NCI-H345 treated with DMSO at 0.1 percent for 48 hours (cell line): Measurements from ENCODE around the gene CTDNEP1.

Experiments used
- DNase-seq: peaks from one replicate; lab custom pipeline; 2025; ENCODE audit not compliant: unreplicated experiment; lab: John Stamatoyannopoulos, UW

The CTDNEP1 gene

GRCh38 chr17:7251661-7252175 is at the start of gene CTDNEP1:
Gene CTDNEP1, minus strand, starts transcription at chr17:7251734. Its CDS starts 438 bp downstream, at chr17:7251296.
- DNase-seq, result peak; percentile 88

DNA sequence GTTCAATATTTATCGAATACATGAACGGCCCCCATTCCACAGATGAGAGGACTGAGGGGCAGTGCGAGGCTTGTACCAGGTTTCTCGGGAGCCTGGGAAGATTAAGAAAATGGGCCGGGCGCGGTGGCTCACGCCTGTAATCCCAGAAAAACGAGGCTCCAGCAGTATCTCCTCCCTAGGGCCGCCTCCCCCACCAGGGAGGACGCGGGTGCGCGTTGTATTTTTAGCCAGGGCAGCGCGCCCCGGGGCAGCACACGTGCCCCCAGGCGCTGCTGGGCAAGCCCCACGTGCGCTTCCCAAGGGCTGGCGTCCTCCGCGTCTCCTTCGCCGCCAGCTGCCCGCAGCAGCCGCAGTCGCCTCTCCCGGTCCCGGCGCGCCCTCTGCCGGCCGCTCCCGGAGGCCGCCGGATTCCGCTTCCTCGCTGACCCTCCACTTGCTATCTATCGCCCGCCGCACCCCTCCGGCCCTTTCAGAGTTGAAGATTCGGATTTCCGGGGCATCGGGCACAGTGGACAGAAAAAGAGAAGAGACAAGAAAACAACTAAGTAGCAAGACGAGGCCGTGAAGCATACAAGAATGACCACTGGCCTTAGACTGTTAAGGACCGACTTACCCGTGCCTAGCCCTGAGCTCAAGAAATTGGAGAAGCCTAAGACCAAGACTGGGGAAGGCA is 44.8 kb upstream of the CTDNEP1 start:
- DNase-seq, result peak; percentile 27

GRCh38 chr17:7295230-7296180 is 44.0 kb upstream of the CTDNEP1 start:
- DNase-seq, result no peak

DNA sequence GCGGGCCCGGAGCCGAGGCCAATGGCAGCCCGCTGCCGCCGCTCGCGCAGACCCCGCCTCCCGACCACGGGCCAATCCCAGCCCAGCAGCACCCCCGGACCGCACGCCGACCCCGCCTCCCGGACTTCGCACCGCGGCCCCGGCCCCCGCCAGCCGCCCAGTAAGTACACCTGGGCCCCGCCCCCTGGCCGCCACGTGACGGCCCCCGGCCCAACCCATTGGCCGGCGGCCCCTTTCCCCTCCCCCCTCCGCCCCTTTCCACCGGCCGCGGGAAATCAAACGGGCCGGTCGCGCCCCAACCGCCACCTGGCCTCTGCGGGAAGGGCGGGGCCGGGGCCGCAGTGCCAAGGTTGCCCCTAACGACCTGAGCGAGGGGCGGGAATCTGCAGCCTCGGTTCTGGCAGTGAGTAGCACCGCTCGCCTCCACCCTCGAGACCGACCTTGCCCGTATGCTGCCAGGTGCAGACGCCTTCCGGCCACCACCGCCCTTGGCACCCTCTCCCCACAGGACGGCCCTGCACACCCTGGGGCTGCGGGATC is 43.1 kb upstream of the CTDNEP1 start, which contains the start of gene YBX2:
Gene YBX2 (minus strand): TSS at position 26 of the 540 bp plus-strand sequence. CDS start 139 bp downstream, outside the sequence.
- peak; percentile 61 for DNase-seq

- DNase-seq, result no peak
These were observed 42.5 kb upstream of the CTDNEP1 start for GRCh38 chr17:7293816-7294613.

GRCh38 chr17:7293159-7293558 is 41.6 kb upstream of the CTDNEP1 start:
- DNase-seq, result no peak

DNA sequence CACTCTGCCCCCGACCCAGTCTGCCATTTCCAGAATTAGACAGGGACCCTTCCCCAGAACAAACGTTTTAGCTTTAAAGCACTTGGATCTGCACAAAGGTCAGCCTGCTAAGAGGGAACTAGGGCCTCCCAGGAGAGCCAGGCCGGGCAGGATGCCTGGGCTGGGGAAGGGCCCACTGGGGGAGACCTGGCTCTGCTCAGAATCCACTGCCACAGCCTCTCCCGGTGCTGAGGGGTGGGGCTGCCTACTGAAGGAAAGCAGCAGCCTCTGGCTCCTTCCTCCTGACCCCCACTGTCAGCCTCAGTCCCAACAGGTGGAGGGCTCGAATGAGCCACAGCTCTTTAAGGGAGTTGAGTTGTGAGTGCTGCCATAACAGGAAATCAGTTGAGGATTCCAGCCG is 41.2 kb upstream of the CTDNEP1 start:
- DNase-seq, result no peak

DNA sequence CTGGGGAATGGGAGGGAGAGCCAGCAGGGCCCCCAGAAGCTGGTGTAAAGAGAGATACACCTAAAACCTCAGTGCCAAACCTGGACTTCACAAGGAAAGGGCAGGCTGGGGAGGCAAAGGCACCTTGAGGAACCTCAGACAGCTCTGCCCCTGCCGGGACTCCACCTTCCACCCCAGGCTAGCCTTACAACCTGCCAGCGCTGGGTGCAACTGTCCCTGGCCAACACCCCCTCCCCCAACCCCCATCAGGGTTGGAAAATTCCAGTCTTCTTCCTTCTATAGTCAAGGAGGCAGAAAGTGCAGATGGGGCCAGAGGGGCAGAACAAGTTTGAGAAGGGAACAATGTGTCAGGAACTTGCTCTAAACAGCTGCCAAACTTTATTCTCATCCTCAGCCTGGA is 40.7 kb upstream of the CTDNEP1 start:
- DNase-seq, result no peak

GRCh38 chr17:7290685-7291084 is 39.2 kb upstream of the CTDNEP1 start:
- DNase-seq, result no peak

DNA sequence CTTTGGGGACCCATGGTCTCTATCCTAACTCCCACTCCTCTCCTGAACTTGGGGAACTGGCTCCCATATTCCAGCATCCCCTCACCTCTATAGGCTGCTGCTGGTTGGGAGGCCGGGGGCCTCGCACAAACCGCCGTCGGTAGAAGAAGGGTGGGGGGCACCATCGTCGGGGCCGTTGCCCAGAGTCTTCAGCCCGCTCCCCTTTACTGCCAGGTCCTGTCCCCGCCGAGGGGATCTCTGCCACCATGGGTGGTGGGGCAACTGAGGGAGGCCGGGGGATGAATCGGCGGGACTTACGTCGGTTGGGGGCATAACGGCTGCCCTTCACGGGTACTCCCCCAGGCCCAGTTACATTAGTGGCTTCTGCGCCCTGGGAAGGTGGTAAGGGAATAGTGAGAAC is 38.6 kb upstream of the CTDNEP1 start:
- no peak for DNase-seq

- no peak for DNase-seq
These were observed 37.9 kb upstream of the CTDNEP1 start for GRCh38 chr17:7289256-7290032.

- DNase-seq, result no peak
These were observed 34.1 kb upstream of the CTDNEP1 start for GRCh38 chr17:7285679-7286078.

GRCh38 chr17:7284911-7285310 is 33.4 kb upstream of the CTDNEP1 start:
- no peak for DNase-seq

GRCh38 chr17:7283471-7284216 is 32.1 kb upstream of the CTDNEP1 start:
- no peak for DNase-seq

GRCh38 chr17:7282752-7283321 is 31.3 kb upstream of the CTDNEP1 start:
- no peak for DNase-seq

GRCh38 chr17:7281953-7282751 is 30.6 kb upstream of the CTDNEP1 start:
- DNase-seq, result no peak

GRCh38 chr17:7281074-7281952 is 29.8 kb upstream of the CTDNEP1 start, which contains the start of gene SLC2A4:
Gene SLC2A4, plus strand, starts transcription at chr17:7281718. Its CDS starts 217 bp downstream, at chr17:7281935.
- peak; percentile 36 for DNase-seq
